Activated CD8-positive, alpha-beta memory T cell treated with anti-CD3 and anti-CD28 coated beads for 36 hours (primary cell): Measurements from ENCODE around the gene SLIT3. TPM values are rescaled to one million over a fixed set of nuclear protein-coding genes. Genes with fewer than 3 reads are reported as not detected.

ENCODE experiments used
- CTCF ChIA-PET: fragments of 350-600 bp; sonication (Branson Sonifier 250); formaldehyde crosslinking; loops from one replicate; lab custom pipeline; 2021; ENCODE audit warnings: antibody characterized with exemption; lab: Charles Lee
- POLR2A ChIA-PET: fragments of 350-600 bp; sonication (Branson Sonifier 250); formaldehyde crosslinking; loops from one replicate; lab custom pipeline; 2021; ENCODE audit warnings: antibody characterized with exemption; lab: Charles Lee
- total RNA-seq, 2 experiments: library from RNA; stranded (reverse); gene quantifications; one replicate each; pipeline ENCODE4 v1.2.3, GENCODE V29; 2021

The SLIT3 gene
- total RNA-seq, 2 experiments from 2014 or later, result 0.50 to 0.76 TPM

DNA sequence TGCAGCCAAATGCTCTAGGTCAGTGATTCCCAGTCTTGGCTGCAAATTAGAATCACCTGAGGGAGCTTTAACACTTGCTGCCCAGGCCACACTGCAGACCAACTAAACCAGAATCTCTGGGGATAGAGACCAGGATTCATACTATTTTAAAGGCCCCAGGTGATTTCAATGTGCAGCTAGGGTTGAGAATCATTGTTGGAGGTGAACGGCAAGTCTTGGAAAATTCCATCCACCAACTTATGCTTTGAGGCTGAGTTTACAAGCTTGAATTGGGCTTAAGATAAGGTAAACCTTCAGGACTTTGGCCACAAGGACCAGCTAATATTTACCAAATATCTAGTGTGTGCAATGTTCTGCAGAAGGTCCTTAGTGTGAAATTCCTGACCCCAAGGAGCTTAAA, 27.5 kb downstream of the SLIT3 start:
- CTCF ChIA-PET, result no interaction called here
- POLR2A ChIA-PET, result interaction anchor here (0.5 kb wide), 1 partner anchor 189 kb away, joined by 6 read pairs; no protein-coding TSS in a partner anchor

GRCh38 chr5:169272731-169273427, 28.1 kb downstream of the SLIT3 start:
- POLR2A ChIA-PET, result no interaction called here
- CTCF ChIA-PET, result no interaction called here

DNA sequence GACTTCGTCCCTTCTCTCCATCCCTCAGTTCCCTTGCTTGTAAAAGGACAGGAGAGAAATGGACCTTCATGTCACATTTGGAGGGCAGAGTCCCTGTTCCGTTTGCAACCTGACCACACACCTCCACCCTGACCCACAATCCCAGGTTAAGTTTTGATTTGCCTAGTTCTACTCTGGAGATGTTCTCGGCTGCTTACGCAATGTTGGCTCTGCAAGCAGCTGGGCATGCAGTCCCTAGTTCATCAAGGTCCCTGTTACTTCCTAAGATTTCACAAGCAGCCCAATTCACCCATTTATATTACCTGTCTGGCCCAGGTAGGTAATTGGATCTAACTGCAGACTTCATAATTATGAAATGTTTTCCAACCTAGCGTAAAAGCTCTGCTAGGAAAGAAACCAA, 28.8 kb downstream of the SLIT3 start:
- ChIA-PET POLR2A (no interaction called here), CTCF (no interaction called here)

- ChIA-PET POLR2A (no interaction called here), CTCF (no interaction called here)
Observed at GRCh38 chr5:169270827-169271226, 30.1 kb downstream of the SLIT3 start.

DNA sequence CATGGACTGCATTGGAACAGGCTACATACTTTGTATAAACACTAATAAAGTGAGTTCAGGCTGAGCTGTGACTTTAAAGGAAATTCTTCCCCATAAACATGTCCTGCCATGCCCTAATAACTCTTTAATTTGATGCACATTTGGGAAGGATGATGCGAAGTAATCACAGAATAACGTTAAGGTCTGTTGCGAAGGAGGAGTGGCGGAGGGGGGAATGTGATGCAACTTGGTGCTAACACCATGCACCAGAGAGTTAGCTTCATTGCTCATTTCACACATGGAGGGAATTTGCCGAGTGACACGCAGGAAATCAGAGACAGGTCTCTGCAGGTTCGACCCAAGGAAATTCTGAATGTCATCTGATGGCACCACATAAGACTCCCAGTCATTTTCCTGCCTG, 32.9 kb downstream of the SLIT3 start:
- ChIA-PET CTCF (no interaction called here), POLR2A (no interaction called here)

DNA sequence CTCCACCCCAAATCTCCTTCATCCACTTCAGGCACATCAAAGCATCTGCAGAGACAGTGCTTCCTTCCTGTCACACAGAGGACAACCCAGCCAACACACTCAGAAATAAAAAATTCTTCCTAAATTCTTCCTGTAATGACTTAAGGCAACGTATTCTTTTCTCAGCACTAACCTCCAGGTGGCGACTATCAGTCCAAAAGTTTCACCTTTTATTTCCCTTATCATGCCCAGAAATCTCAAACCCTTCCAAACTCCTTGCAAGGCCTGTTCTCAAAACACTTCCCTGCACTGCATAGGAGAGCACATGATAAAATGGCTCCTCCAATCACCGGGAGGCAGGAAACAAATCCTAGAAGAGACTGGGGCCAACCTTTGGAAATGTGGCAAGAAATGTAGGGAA, 35.1 kb downstream of the SLIT3 start:
- POLR2A ChIA-PET, result no interaction called here
- CTCF ChIA-PET, result no interaction called here

GRCh38 chr5:169263591-169263990, 37.3 kb downstream of the SLIT3 start:
- ChIA-PET POLR2A (no interaction called here), CTCF (no interaction called here)

DNA sequence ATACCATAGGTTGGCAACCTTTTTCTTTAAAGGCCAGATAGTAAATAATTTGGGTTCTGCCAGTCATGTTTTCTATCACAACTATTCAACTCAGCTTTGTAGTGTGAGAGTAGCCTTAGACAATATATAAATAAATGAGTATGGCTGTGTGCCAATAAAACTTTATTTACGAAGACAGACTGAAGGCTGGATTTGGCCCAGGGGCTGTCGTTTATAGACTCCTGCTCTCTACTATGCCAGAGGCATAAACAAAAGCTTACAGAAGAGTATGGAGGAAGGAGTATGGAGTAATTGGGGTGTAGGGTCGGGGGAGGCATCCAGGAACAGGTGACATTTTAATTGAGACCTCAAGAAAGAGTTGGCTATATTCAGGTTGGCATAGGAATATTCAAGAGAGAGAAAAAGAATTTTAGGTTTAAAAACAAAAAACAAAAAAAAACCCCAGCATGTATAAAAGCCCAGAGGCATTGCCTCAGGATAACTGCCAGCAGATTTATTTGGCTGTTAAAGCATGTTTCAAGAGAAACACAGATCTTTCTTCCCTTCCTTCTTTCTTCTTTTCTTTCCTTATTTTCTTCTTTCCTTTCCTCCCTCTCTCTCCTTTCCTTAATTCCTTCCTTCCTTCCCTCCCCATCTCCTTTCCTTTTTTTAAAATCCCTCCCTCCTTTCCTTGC, 39.9 kb downstream of the SLIT3 start:
- ChIA-PET CTCF (no interaction called here), POLR2A (no interaction called here)

GRCh38 chr5:169258372-169259000, 42.5 kb downstream of the SLIT3 start:
- POLR2A ChIA-PET, result no interaction called here
- CTCF ChIA-PET, result no interaction called here

- POLR2A ChIA-PET, result no interaction called here
Observed at GRCh38 chr5:169256191-169256590, 44.7 kb downstream of the SLIT3 start.

DNA sequence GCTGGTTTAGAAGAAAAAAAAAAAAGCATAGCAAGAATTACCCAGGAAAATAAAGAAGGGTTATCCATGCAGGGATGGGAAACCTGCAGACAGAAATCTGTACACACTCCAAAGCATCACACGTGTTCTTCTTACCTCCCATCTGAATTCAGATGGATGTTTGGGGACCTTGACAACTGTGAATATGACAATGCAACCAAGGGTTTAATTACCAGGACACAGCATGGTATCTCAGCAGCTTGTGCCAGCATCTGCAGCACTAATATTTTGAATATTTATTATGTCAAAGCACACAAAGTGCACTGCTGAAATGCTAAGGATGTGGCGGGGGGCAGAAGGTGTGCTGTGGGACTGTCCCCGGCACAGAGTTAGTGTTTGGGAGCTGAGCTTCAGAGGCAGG, 47.9 kb downstream of the SLIT3 start:
- CTCF ChIA-PET, result no interaction called here
- POLR2A ChIA-PET, result no interaction called here

More at GRCh38 chr5:169256191-169256590, 44.7 kb downstream of the SLIT3 start:
- CTCF ChIA-PET, result no interaction called here

DNA sequence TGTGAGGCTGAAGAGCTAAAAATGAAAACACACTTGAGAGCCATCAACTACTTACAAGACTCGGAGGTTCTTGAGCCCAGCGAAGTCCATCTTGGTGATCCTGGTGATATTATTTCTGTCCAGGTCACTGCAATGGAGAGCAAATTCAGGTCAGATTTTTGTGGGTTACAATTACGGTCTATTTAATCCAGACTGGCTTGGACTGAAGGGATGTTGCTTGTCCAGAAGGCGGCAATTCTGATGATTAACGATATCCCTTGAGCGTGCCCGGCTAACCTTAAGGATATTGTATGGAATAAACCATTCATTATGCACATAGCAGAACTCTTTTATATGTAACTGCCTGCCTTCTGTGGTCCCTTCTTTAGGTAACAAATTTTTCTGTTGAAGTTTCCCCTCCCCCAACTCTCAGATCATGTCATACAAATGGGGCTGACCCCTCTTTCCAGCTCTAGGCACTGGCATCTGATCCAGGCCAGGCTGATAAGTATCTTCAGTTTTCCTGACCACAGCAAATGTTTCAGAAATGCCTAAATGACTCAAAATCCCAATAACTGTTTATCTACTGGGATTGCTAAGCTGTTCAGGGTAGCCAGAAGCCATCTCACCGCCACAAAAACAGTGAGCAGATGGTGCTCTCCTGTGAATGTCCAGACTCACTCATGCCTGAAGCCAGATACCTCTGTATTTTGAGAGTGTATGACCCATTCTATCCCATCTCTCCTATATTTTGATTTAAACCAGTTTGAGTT, 49.4 kb downstream of the SLIT3 start:
- POLR2A ChIA-PET, result no interaction called here
- CTCF ChIA-PET, result interaction anchor here (0.6 kb wide), 1 partner anchor 135 kb away, joined by 3 read pairs; no protein-coding TSS in a partner anchor

GRCh38 chr5:169250887-169251286, 50.1 kb downstream of the SLIT3 start:
- ChIA-PET POLR2A (no interaction called here), CTCF (no interaction called here)

GRCh38 chr5:169248996-169249395, 51.9 kb downstream of the SLIT3 start:
- ChIA-PET POLR2A (no interaction called here), CTCF (no interaction called here)

DNA sequence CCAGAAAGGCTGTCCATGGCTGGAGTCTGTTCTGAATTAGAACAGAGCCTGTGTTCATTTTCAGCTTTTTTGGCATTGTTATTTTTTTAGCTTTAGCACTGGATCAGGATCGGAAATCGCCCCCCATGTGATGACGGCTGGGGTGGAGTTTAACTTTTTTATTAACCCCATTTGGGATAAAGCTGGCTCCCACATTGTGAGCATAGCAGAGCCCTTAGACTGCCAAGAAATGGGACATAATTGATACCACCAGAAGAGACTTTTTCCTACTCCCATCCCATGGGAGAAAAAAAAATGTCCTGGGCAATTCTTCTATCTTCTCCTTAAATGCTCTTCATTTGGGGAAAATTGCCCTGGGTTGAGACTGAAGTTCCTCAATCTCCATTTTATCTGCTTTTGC, 52.4 kb downstream of the SLIT3 start:
- ChIA-PET CTCF (no interaction called here), POLR2A (no interaction called here)

DNA sequence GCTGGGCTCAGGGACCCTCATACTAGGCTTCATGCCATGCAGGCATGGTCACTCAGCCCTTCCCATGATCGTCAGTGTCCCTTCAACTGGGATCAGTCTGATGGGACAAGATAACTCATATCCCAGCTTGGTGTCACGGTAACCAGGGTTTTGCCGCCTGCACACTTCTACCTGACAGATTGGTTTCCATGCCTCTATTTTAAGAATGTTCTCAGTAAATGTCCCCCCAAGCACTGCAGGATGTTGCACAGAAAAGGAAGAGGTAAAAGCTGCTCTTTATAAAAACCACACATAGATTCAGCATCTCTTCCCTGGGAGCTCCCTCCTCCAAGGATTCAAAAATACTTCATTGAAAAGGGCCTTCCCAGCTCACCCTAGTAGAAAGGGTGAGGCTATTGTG, 56.1 kb downstream of the SLIT3 start:
- POLR2A ChIA-PET, result no interaction called here
- CTCF ChIA-PET, result no interaction called here

DNA sequence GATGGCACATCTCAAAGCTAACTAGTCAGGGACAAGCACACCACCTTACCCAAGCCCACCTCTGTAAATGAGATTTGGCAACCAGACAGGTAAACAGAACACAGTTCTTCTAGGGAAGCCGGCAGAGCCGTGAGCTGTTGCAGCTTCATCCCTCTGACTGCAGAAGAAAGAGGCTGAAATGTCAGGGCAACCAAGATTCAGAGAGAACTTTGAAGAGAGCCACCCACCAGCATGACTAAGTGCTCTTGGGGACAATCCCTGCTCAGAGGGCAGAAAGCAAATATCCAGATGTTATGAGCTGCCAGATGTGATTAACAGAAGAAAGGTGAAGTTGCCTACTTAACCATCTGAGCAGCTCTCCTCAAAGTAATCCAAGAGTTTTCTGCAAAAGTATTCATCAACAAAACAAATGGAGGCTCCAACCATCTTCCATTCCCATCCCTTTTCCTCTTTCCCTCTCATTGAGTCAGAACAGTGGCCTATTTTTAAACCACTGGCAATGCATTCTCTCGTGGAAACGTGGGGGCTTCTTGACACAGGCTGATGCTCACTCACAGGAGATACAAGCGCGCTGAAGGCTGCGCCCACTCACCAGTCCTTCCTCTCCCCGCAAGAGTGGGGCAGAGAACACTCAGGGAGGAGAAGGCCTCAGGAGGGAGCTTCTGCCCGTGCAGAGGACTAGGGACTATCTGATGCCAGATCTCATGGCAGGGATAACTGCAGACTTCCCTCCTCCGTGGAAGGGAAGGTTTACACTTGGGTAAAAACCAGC, 57.1 kb downstream of the SLIT3 start:
- POLR2A ChIA-PET, result no interaction called here
- CTCF ChIA-PET, result no interaction called here

- ChIA-PET CTCF (no interaction called here), POLR2A (no interaction called here)
Observed at GRCh38 chr5:169242849-169243186, 58.1 kb downstream of the SLIT3 start.

GRCh38 chr5:169242175-169242848, 58.6 kb downstream of the SLIT3 start:
- ChIA-PET CTCF (no interaction called here), POLR2A (no interaction called here)
